GM12878 (cell line): ENCODE measurements around the gene LDLR. TPM values are rescaled to one million over a fixed set of nuclear protein-coding genes. Genes with fewer than 3 reads are reported as not detected.

Experiments used
- ATAC-seq: fragments of 200-7000 bp; cut with Tn5 transposase; 3 replicates; pipeline ENCODE4 v1.9.1; 2020; ENCODE audit warnings: mild to moderate bottlenecking, moderate library complexity
- BruUV-seq: library from RNA; stranded (reverse); fragments of 400-500 nt; replicated peaks from 2 replicates; lab custom pipeline; 2021; lab: Mats Ljungman, UMichigan
- CTCF ChIA-PET: fragments of 300-600 bp; sonication (Branson Sonifier 250); formaldehyde crosslinking; extraction: SDS; loops from one replicate; lab custom pipeline; 2021; ENCODE audit warnings: inconsistent platforms; lab: Yijun Ruan, JAX
- POLR2A ChIA-PET: fragments of 350-600 bp; formaldehyde crosslinking; extraction: SDS; loops from one replicate; lab custom pipeline; 2021; ENCODE audit warnings: inconsistent platforms; lab: Charles Lee
- RAD21 ChIA-PET: fragments of 300-600 bp; sonication (Branson Sonifier 250); formaldehyde crosslinking; loops from one replicate; lab custom pipeline; 2023; ENCODE audit warnings: antibody characterized with exemption; ENCODE audit not compliant: unreplicated experiment; lab: Charles Lee
- SMC1A ChIA-PET: fragments of 300-600 bp; sonication (Branson Sonifier 250); formaldehyde crosslinking; loops from one replicate; lab custom pipeline; 2023; ENCODE audit not compliant: unreplicated experiment, uncharacterized antibody; lab: Charles Lee
- DNase-seq: peaks from one replicate; pipeline ENCODE4 v3.0.0-alpha.2; 2011; ENCODE audit warnings: low read depth, low spot score
- FAIRE-seq: peaks from 3 replicates; lab custom pipeline; 2011; peaks lifted over from hg19 to GRCh38; lab: Jason Lieb, UNC
- H2AFZ ChIP-seq: 2 replicates; pipeline ENCODE4 v1.6.0; 2011; ENCODE audit warnings: low read depth, low read length, control low read depth; ENCODE audit not compliant: control insufficient read depth
- H3K27ac ChIP-seq: 2 replicates; pipeline ENCODE4 v1.5.1; 2011; ENCODE audit warnings: control low read depth; ENCODE audit not compliant: control insufficient read depth, insufficient read depth
- H3K27me3 ChIP-seq, 2 experiments: replicated peaks in 1 of 2; 2 replicates each; pipeline versions ENCODE4 v1.6.0 to v1.6.1; 2011; ENCODE audit warnings: low read length in 1 of 2; ENCODE audit not compliant: control insufficient read depth in 2 of 2, insufficient read depth in 2 of 2
- H3K36me3 ChIP-seq, 2 experiments: 2 replicates each; pipeline ENCODE4 v1.5.1; 2011; ENCODE audit warnings: low read length in 1 of 2; ENCODE audit not compliant: control insufficient read depth in 2 of 2, insufficient read depth in 2 of 2
- H3K4me1 ChIP-seq: 2 replicates; pipeline ENCODE4 v1.6.1; 2011; ENCODE audit warnings: mild to moderate bottlenecking, low read length, moderate library complexity, mixed read lengths; ENCODE audit not compliant: control insufficient read depth, insufficient read depth
- H3K4me2 ChIP-seq: 2 replicates; pipeline ENCODE4 v1.6.0; 2011; ENCODE audit warnings: control low read depth; ENCODE audit not compliant: control insufficient read depth, insufficient read depth
- H3K4me3 ChIP-seq: fragments of 200-600 bp; sonication (generic); 2 replicates; pipeline ENCODE4 v1.5.1; 2016
- H3K79me2 ChIP-seq: 2 replicates; pipeline ENCODE4 v1.6.0; 2011; ENCODE audit warnings: low read length; ENCODE audit not compliant: control insufficient read depth, insufficient read depth
- H3K9ac ChIP-seq: 2 replicates; pipeline ENCODE4 v1.8.0; 2011; ENCODE audit warnings: low read length, control low read depth, mixed read lengths; ENCODE audit not compliant: control insufficient read depth, insufficient read depth
- H3K9me3 ChIP-seq: replicated peaks from 3 replicates; pipeline ENCODE4 v1.5.1; 2011; ENCODE audit warnings: mild to moderate bottlenecking, low read length; ENCODE audit not compliant: control insufficient read depth, insufficient read depth
- H4K20me1 ChIP-seq: 2 replicates; pipeline ENCODE4 v1.6.0; 2011; ENCODE audit not compliant: control insufficient read depth, insufficient read depth
- IRF3 ChIP-seq: fragments of 450-650 bp; IDR thresholded peaks from 2 replicates; pipeline ENCODE4 v1.6.1; 2014; ENCODE audit warnings: mild to moderate bottlenecking
- MXI1 ChIP-seq: fragments of 150-350 bp; IDR thresholded peaks from 2 replicates; pipeline ENCODE4 v1.6.1; 2011; ENCODE audit warnings: low read depth, mild to moderate bottlenecking, inconsistent platforms, low read length, improper control_type of control experiment
- RAD21 ChIP-seq: IDR thresholded peaks from 2 replicates; pipeline ENCODE4 v1.6.1; 2011; ENCODE audit warnings: mild to moderate bottlenecking, low read depth, low read length, moderate library complexity; ENCODE audit not compliant: insufficient read depth
- RELA ChIP-seq: fragments of 450-650 bp; IDR thresholded peaks from 2 replicates; pipeline ENCODE4 v1.8.0; 2014; ENCODE audit warnings: borderline replicate concordance; ENCODE audit not compliant: partially characterized antibody
- SKIL ChIP-seq: fragments of 450-650 bp; IDR thresholded peaks from 2 replicates; pipeline ENCODE4 v1.6.1; 2017; ENCODE audit warnings: mild to moderate bottlenecking, low read depth, inconsistent platforms; ENCODE audit not compliant: poor library complexity, severe bottlenecking
- TARDBP ChIP-seq: IDR thresholded peaks from 2 replicates; pipeline ENCODE4 v1.6.1; 2016; ENCODE audit warnings: borderline replicate concordance
- ZNF217 ChIP-seq: fragments of 450-650 bp; IDR thresholded peaks from 2 replicates; pipeline ENCODE4 v1.6.1; 2017; ENCODE audit warnings: antibody characterized with exemption, mild to moderate bottlenecking
- WGBS: methylation state at CpG from one replicate; pipeline ENCODE4 v1.1.6; 2016; ENCODE audit warnings: low lambda C conversion rate; ENCODE audit not compliant: insufficient replicate concordance, insufficient coverage; ENCODE audit errors: missing lambda C conversion rate; 5-methylcytosine and 5-hydroxymethylcytosine counted together
- in situ Hi-C: fragments of 300-500 bp; cut with MboI; formaldehyde crosslinking; loops from 9 replicates; pipeline ENCODE4 v1.14.3; 2018; ENCODE audit warnings: mixed read lengths
- intact Hi-C: fragments of 100-400 bp; cut with micrococcal nuclease; formaldehyde crosslinking; loops from one replicate; pipeline ENCODE4 v1.14.2; 2022; ENCODE audit not compliant: unreplicated experiment
- polyA plus RNA-seq, 11 experiments: library from polyadenylated mRNA; depleted of rRNA in 4 of 11; unstranded in 6 of 11; stranded (reverse) in 5 of 11; fragments of >200 nt; fragmentation: Nextera tagmentation in 4 of 11; fragmentation: Illumina TruSeq in 1 of 11; extraction: Ambion mirVana in 4 of 11; extraction: Trizol in 1 of 11; gene quantifications; 1 replicate in 1 of 11; 2 replicates in 10 of 11; pipeline versions ENCODE4 v1.2.1 to v1.2.3, GENCODE V29; 2011 to 2016; ENCODE audit warnings: inconsistent platforms in 2 of 11, missing spikeins in 2 of 11, low read depth in 1 of 11
- total RNA-seq, 4 experiments: library from RNA; depleted of rRNA in 3 of 4; stranded (reverse); fragments of >200 nt in 3 of 4; fragmentation: Illumina TruSeq in 1 of 4; extraction: Trizol in 1 of 4; gene quantifications; 2 replicates each; pipeline versions ENCODE4 v1.2.1 to v1.2.3, GENCODE V29; 2013 to 2021

LDLR gene
- total and polyA plus RNA-seq, 10 of the 15 experiments (the other 5 are each of a cell fraction or from before 2014, with no cell fraction given) = 11.3 to 59.2 (median 27.3) TPM

GRCh38 chr19:11141937-11142527 lies 52.8 kb downstream of the LDLR start:
- WGBS = 58% methylated on average over 9 of the region's 9 CpGs

More at GRCh38 chr19:11141937-11142527, 52.8 kb downstream of the LDLR start:
- peaks cover 17% of the 10 kb centered on the region for H3K4me1 ChIP-seq
- no peak overlapping the region for H3K4me2 ChIP-seq
- in situ Hi-C loops (no loop called here), intact Hi-C loops (no loop called here)
- ATAC-seq = no peak
- POLR2A ChIA-PET = interaction anchor here (0.6 kb wide), 2 partner anchors 48 to 279 kb away, joined by 3 to 4 read pairs; no protein-coding TSS in a partner anchor
- no peak overlapping the region for H2AFZ ChIP-seq
- H3K27me3 ChIP-seq = no peaks in the 10 kb centered on the region
- CTCF ChIA-PET = interaction anchor here (1.3 kb wide), 1 partner anchor 11 kb away, joined by 3 read pairs; no protein-coding TSS in a partner anchor
- DNase-seq = no peak
- no peak overlapping the region for H3K4me3 ChIP-seq
- H3K27ac ChIP-seq = no peak overlapping the region
- H3K36me3 ChIP-seq = peaks cover 2 to 3% of the 10 kb centered on the region in 2 experiments; a peak in 3 of 4 replicates
- TF ChIP-seq IRF3 = no peak
- no peak for TF ChIP-seq MXI1
- no peak for TF ChIP-seq RAD21
- TF ChIP-seq ZNF217 = no peak
- TF ChIP-seq RELA = no peak
- TF ChIP-seq SKIL = no peak
- no peak for TF ChIP-seq TARDBP
- TF ChIP-seq, all 136 proteins: peak for 0
- Histone ChIP-seq H3K9me3 (no peaks in the 10 kb centered on the region), H3K9ac (no peak overlapping the region), H4K20me1 (no peaks in the 10 kb centered on the region), H3K79me2 (no peaks in the 10 kb centered on the region)
- ChIA-PET SMC1A (no interaction called here), RAD21 (no interaction called here)
- BruUV-seq = no TSS peak
- FAIRE-seq = no peak
